Fibroblast of the conjunctiva (primary cell): ENCODE data around the gene ATF4.

Experiments
- DNase-seq: peaks from one replicate; pipeline ENCODE4 v3.0.0-alpha.2; 2010; ENCODE audit warnings: low read depth

The ATF4 gene

GRCh38 chr22:39520226-39521105 lies at the start of gene ATF4:
Gene ATF4 (plus strand): TSS chr22:39520562. CDS start chr22:39521446, 884 bp downstream.
- no peak for DNase-seq

- no peak for DNase-seq
Measured at GRCh38 chr22:39471381-39472141, 48.8 kb upstream of the ATF4 start.

- no peak for DNase-seq
Measured at GRCh38 chr22:39472570-39473556, 47.5 kb upstream of the ATF4 start.

- no peak for DNase-seq
Measured at GRCh38 chr22:39473851-39474250, 46.5 kb upstream of the ATF4 start.

GRCh38 chr22:39474351-39475111 lies 45.8 kb upstream of the ATF4 start:
- no peak for DNase-seq

- DNase-seq = no peak
Measured at GRCh38 chr22:39475337-39475736, 45.0 kb upstream of the ATF4 start.

GRCh38 chr22:39475902-39476301 lies 44.5 kb upstream of the ATF4 start:
- no peak for DNase-seq

- no peak for DNase-seq
Measured at GRCh38 chr22:39476664-39477063, 43.7 kb upstream of the ATF4 start.

- DNase-seq = no peak
Measured at GRCh38 chr22:39477542-39477941, 42.8 kb upstream of the ATF4 start.

- DNase-seq = no peak
Measured at GRCh38 chr22:39478441-39478850, 41.9 kb upstream of the ATF4 start.

GRCh38 chr22:39479254-39479653 lies 41.1 kb upstream of the ATF4 start:
- no peak for DNase-seq

GRCh38 chr22:39480557-39480956 lies 39.8 kb upstream of the ATF4 start:
- no peak for DNase-seq

- DNase-seq = no peak
Measured at GRCh38 chr22:39481054-39481453, 39.3 kb upstream of the ATF4 start.

GRCh38 chr22:39481595-39481994 lies 38.8 kb upstream of the ATF4 start:
- no peak for DNase-seq

GRCh38 chr22:39482768-39483167 lies 37.6 kb upstream of the ATF4 start:
- no peak for DNase-seq

- no peak for DNase-seq
Measured at GRCh38 chr22:39486951-39487825, 33.2 kb upstream of the ATF4 start.

- DNase-seq = no peak
Measured at GRCh38 chr22:39487826-39488520, 32.4 kb upstream of the ATF4 start.

GRCh38 chr22:39488563-39489083 lies 31.7 kb upstream of the ATF4 start:
- DNase-seq = no peak
